DOHH2 (cell line): ENCODE data around the gene FNDC10.
A peak's percentile ranks its signal among the peaks of the same experiment; 100 is the strongest.

Source experiments
- EZH2phosphoT487 ChIP-seq: fragments of 200-600 bp; sonication (generic); IDR thresholded peaks from 2 replicates; pipeline ENCODE4 v1.6.1; 2017; ENCODE audit warnings: borderline replicate concordance, mild to moderate bottlenecking, antibody characterized with exemption, low read length, moderate library complexity, mixed read lengths
- TF ChIP-seq, protein P1 (sequence below): fragments of 200-600 bp; sonication (generic); IDR thresholded peaks from one replicate; pipeline ENCODE4 v1.5.1; 2014; ENCODE audit warnings: antibody characterized with exemption, mild to moderate bottlenecking, low read depth, low read length; ENCODE audit not compliant: poor library complexity, severe bottlenecking

GRCh38 chr1:1550591-1551432, 49.1 kb downstream of the FNDC10 start:
- TF ChIP-seq, protein P1, sequence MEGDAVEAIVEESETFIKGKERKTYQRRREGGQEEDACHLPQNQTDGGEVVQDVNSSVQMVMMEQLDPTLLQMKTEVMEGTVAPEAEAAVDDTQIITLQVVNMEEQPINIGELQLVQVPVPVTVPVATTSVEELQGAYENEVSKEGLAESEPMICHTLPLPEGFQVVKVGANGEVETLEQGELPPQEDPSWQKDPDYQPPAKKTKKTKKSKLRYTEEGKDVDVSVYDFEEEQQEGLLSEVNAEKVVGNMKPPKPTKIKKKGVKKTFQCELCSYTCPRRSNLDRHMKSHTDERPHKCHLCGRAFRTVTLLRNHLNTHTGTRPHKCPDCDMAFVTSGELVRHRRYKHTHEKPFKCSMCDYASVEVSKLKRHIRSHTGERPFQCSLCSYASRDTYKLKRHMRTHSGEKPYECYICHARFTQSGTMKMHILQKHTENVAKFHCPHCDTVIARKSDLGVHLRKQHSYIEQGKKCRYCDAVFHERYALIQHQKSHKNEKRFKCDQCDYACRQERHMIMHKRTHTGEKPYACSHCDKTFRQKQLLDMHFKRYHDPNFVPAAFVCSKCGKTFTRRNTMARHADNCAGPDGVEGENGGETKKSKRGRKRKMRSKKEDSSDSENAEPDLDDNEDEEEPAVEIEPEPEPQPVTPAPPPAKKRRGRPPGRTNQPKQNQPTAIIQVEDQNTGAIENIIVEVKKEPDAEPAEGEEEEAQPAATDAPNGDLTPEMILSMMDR = peak; percentile 39
- no peak for TF ChIP-seq EZH2phosphoT487
